Measurements from ENCODE around the gene NR1D2.

Gene NR1D2

GRCh38 chr3:23966328-23966727 lies 21.2 kb downstream of the NR1D2 start:
- no peak for DNase-seq (ENCODE audit: low read depth)

GRCh38 chr3:23968463-23969184 lies 23.5 kb downstream of the NR1D2 start:
- no peak for DNase-seq (ENCODE audit: low read depth)

GRCh38 chr3:23969393-23969792 lies 24.3 kb downstream of the NR1D2 start:
- DNase-seq (ENCODE audit: low read depth), result no peak

- DNase-seq (ENCODE audit: low read depth), result no peak
Observed at GRCh38 chr3:23971684-23972083, 26.6 kb downstream of the NR1D2 start.

GRCh38 chr3:23976555-23976954 lies 31.5 kb downstream of the NR1D2 start:
- no peak for DNase-seq (ENCODE audit: low read depth)

GRCh38 chr3:23979569-23979968 lies 34.5 kb downstream of the NR1D2 start:
- no peak for DNase-seq (ENCODE audit: low read depth)

GRCh38 chr3:23981136-23981535 lies 36.0 kb downstream of the NR1D2 start:
- DNase-seq (ENCODE audit: low read depth), result no peak

GRCh38 chr3:23981955-23982354 lies 36.9 kb downstream of the NR1D2 start:
- no peak for DNase-seq (ENCODE audit: low read depth)

GRCh38 chr3:23984934-23985333 lies 39.8 kb downstream of the NR1D2 start:
- DNase-seq (ENCODE audit: low read depth), result no peak

GRCh38 chr3:23985747-23986544 lies 40.9 kb downstream of the NR1D2 start:
- no peak for DNase-seq (ENCODE audit: low read depth)

- DNase-seq (ENCODE audit: low read depth), result no peak
Observed at GRCh38 chr3:23987356-23987755, 42.3 kb downstream of the NR1D2 start.

GRCh38 chr3:23991306-23991682 lies 46.2 kb downstream of the NR1D2 start:
- no peak for DNase-seq (ENCODE audit: low read depth)

- no peak for DNase-seq (ENCODE audit: low read depth)
Observed at GRCh38 chr3:23991683-23992628, 46.9 kb downstream of the NR1D2 start.

- no peak for DNase-seq (ENCODE audit: low read depth)
Observed at GRCh38 chr3:23993556-23994243, 48.6 kb downstream of the NR1D2 start.

GRCh38 chr3:23994244-23994569 lies 49.1 kb downstream of the NR1D2 start:
- DNase-seq (ENCODE audit: low read depth), result no peak

GRCh38 chr3:23995219-23995618 lies 50.1 kb downstream of the NR1D2 start:
- DNase-seq (ENCODE audit: low read depth), result no peak

- no peak for DNase-seq (ENCODE audit: low read depth)
Observed at GRCh38 chr3:23996095-23996524, 51.0 kb downstream of the NR1D2 start.

GRCh38 chr3:23999012-23999641 lies 54.0 kb downstream of the NR1D2 start:
- peak; percentile 31 for DNase-seq (ENCODE audit: low read depth)

- DNase-seq (ENCODE audit: low read depth), result no peak
Observed at GRCh38 chr3:24002129-24002528, 57.0 kb downstream of the NR1D2 start.

GRCh38 chr3:24003466-24003865 lies 58.4 kb downstream of the NR1D2 start:
- DNase-seq (ENCODE audit: low read depth), result no peak

- no peak for DNase-seq (ENCODE audit: low read depth)
Observed at GRCh38 chr3:24004171-24004938, 59.3 kb downstream of the NR1D2 start.
